ENCODE data around the gene CCDC97. TPM values are rescaled to one million over a fixed set of nuclear protein-coding genes. Genes with fewer than 3 reads are reported as not detected.

The CCDC97 gene
- total RNA-seq, 4 donors from 2014 or later: 10.0 to 15.4 (median 12.6) TPM

- no peak for TF ChIP-seq CTCF (IDR thresholded peaks at IDR 0.05; ENCODE audit: low read depth)
Measured at GRCh38 chr19:41318696-41319499, 8.9 kb downstream of the CCDC97 start.

GRCh38 chr19:41319500-41320184 is 9.7 kb downstream of the CCDC97 start:
- TF ChIP-seq CTCF (IDR thresholded peaks at IDR 0.05; ENCODE audit: low read depth): no peak

GRCh38 chr19:41320185-41320518 is 10.2 kb downstream of the CCDC97 start:
- TF ChIP-seq CTCF (IDR thresholded peaks at IDR 0.05; ENCODE audit: low read depth): no peak

- no peak for TF ChIP-seq CTCF (IDR thresholded peaks at IDR 0.05; ENCODE audit: low read depth)
Measured at GRCh38 chr19:41320568-41320967, 10.6 kb downstream of the CCDC97 start.

- TF ChIP-seq CTCF (IDR thresholded peaks at IDR 0.05; ENCODE audit: low read depth): no peak
Measured at GRCh38 chr19:41321204-41321599, 11.2 kb downstream of the CCDC97 start.

- TF ChIP-seq CTCF (IDR thresholded peaks at IDR 0.05; ENCODE audit: low read depth): no peak
Measured at GRCh38 chr19:41321600-41322270, 11.8 kb downstream of the CCDC97 start.

GRCh38 chr19:41322451-41322850 is 12.5 kb downstream of the CCDC97 start:
- TF ChIP-seq CTCF (IDR thresholded peaks at IDR 0.05; ENCODE audit: low read depth): no peak

All from subcutaneous adipose tissue (tissue), 4 donors.